Inflammatory macrophage treated with lipopolysaccharide for 4 hours (primary cell): ENCODE results near the gene OR1D5.
A peak's percentile ranks its signal among the peaks of the same experiment; 100 is the strongest.
"Not testable (repeated sequence)": the region's sequence is repeated elsewhere in the genome, so short reads cannot be mapped to it uniquely, and the experiment has no call there.

Experiments used
- DNase-seq: peaks from one replicate; pipeline ENCODE4 v3.0.0-alpha.2; 2020

OR1D5 gene, protein sequence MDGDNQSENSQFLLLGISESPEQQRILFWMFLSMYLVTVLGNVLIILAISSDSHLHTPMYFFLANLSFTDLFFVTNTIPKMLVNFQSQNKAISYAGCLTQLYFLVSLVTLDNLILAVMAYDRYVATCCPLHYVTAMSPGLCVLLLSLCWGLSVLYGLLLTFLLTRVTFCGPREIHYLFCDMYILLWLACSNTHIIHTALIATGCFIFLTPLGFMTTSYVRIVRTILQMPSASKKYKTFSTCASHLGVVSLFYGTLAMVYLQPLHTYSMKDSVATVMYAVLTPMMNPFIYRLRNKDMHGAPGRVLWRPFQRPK

DNA sequence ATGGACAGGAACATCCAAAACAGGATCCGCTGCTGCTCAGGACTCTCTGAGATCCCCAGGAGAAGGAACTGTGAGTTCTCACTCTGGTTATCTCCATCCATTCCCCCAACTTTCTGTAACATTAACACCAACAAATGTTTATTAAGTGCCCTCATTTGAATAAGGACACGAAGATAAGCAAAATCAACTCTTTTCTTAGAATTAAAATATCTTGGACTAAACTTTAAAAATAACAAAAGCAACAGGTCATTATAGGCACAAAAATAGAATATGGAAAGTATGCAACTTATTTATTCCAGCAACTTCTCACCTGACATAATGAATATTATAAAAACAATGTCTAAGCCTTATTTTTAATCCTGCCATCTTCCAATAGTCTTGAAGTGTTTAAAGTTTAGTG is at the start of gene OR1D5:
TSS of gene OR1D5 (minus strand) at position 101 of the 400 bp plus-strand sequence. CDS start at position 101, 0 bp downstream.
- not testable (repeated sequence) for DNase-seq

DNA sequence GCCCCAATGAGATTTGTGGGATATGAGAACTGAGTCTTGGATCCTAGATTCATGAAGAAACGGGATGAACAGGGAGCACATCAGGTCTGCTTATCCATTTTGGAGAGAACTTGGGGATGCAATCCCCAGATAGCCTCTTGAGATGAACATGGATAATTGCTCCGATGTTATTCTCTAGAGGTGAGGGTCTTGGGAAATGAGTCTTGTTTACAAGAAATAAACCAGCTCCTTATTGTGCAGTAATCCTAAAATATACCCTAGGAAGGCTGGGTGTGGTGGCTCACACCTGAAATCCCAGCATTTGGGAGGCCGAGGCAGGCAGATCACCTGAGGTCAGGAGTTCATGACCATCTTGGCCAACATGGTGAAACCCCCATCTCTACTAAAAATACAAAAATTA is 40.9 kb upstream of the OR1D5 start, which contains the start of gene OR1D2:
TSS of gene OR1D2 (minus strand) at position 101 of the 400 bp plus-strand sequence. CDS start 11,426 bp downstream, outside the sequence.
- DNase-seq: no peak

DNA sequence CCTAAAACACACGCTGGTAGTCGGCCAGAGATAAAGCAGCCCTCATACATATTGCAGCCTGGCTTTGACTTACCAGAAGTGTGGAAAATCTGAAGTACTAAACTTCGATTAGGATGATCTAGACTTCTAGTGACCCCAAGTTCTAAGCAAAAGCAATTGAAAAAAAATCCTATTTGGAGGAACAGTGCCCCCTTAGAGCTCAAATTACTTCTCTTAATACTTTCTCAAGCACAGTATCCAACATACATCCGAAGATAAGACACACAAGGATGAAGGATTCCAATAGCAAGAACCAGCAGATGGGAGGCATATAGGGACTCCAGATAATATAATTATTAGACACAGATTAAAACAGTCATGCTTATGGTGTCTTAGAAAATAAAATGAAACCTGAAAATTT is 10.4 kb upstream of the OR1D5 start:
- DNase-seq: not testable (repeated sequence)

DNA sequence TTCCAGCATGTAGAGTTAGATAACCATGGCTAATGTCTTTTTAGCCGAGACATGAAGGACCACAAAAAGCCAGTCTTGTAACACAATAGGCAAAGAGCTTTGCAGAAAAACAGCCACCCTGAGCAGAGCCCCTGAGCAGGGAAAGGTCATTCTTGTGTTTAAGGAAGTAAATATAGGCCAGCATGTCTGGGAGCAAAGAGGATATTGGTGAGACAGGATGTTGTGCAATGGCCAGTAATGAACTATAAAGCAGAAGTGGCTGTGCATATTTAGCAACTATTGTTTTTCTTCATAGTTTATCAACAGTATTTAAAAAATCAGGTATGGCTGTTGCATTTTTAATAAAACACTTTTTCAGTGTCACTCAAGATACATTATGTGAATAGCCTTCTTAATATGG is 1.8 kb upstream of the OR1D5 start:
- peak; percentile 73 for DNase-seq

DNA sequence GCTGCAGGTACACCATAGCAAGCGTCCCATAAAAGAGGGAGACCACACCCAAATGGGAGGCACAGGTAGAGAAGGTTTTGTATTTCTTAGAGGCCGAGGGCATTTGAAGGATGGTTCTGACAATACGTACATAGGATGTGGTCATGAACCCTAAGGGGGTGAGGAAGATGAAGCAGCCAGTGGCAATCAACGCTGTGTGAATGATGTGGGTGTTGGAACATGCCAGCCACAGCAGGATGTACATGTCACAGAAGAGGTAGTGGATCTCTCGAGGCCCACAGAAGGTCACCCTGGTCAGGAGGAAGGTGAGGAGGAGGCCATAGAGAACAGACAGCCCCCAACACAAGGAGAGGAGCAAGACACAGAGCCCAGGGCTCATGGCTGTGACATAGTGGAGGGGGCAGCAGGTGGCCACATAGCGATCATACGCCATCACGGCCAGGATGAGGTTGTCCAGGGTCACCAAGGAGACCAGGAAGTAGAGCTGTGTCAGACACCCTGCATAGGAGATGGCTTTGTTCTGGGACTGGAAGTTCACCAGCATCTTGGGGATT is 506 bp downstream of the OR1D5 start:
- not testable (repeated sequence) for DNase-seq

DNA sequence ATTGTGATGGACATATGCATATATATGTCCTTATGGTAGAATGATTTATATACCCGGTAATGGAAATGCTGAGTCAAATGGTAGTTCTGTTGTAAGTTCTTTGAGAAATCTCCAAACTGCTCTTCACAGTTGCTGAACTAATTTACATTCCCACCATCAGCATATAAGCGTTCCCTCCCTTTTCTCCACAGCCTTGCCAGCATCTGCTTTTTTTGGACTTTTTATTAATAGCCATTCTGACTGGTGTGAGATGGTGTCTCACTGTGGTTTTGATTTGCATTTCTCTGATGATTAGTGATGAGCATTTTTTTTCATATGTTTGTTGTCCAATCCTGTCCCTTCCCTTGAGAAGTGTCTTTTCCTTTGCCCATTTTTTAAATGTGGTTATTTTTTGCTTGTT is 8.5 kb downstream of the OR1D5 start:
- DNase-seq: not testable (repeated sequence)

DNA sequence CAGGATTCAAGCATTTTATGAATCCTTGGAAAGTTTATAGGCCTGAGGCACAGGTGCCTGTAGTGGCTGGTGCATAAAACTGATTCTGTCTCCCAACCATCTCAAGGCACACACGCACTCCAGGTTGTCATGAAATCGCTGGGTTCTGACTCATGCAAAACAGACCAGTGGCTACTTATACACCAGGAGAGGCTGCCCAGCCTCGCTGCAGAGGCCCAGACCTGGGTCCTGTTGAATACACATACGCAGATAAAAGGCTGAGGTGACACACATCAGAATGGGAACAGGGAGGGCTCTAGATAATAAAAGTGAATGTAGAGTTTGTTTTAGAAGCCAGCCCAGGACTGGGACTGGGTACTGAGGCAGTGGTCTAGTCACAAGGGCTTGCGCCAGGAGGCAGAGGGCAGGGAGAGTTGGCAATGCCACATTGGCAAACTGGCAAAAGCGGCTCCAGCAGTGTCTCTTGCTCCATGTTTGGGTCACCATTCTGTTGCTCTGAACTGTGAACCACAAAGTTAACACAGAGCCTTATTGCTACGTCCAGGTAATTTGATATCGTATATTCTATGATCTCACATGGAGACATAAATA is 13.6 kb downstream of the OR1D5 start:
- DNase-seq: no peak

DNA sequence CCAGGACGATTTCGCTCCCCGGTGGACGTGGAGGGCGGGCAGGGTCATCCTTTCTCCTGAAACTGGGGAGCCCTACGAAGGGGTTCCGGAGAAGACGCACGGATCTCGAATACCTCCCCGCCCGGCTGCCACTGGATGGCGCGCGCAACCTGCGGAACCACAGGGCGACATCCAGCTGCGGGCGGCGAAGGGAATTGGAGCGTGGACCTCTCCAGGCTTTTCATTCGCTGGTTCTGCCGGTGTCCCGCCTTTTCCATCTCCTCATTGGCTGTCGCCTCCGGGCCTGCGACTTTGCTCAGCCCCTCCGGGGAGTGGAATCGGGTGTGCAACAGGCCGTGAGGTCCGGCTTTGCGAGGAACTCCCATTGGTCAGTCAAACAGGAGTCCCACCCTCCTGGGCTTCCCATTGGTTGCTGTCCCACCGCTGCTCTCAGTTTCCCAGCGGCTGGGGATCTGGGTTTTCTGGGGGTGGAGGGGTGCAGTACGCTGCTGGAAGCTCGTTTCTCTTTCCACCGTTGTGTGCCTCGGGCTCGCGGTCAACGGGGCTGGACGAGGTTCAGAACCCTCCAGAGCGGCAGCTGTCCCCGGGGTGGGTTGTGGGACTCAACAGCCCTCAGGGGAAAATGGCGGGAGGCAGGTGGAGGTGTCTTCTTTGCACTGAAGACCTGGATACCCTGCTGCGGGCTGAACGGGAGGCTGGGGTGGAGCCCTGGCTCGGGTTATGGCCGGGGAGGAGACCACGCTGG is 14.5 kb downstream of the OR1D5 start:
- DNase-seq: peak; percentile 98

DNA sequence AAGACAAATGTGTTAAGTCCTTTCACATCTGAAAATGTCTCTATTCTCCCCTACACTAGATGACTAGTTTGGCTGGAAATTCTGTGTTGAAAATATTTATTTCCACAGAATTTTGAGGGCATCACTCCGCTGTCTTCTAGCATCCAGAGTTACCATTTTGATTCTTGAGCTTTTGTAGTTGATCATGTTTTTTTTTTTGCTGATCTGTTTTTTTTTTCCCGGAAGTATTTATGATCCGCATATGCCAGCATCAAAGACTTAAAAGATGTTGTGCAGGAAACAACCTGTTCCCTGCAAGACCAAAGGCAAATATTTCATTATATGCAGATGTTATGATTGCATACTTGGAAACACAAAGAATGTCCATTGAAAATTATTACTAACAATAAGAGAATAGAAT is 16.7 kb downstream of the OR1D5 start:
- DNase-seq: no peak

DNA sequence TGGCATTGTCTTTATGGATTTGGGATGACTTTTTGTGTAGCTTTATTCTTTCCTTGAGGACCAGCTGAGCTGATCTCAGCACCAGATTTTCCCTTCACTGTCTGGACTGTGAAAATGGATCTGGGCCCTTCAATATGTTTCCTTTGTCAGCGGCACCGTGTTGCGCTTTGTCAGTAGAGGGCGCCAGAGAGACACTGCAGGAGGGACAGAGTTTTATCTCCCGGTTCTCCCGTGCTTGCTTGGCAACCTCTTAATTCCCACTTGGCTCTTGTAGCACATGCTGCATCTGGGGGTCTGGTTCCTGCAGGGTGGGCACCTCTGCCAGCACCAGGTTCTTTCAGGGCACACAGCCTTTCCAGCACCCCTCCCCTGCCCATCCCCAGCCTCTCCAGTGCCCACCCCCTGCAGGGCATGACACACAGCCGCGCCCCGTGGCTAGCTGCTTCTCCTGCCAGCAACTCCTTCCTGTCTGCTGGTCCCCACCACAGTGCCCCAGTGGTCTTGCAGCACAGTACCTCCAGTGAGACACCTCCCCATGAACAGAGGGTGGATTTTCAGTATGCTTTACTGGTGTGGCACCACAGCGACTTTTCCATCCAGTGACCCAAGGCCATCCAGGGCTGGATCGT is 19.6 kb downstream of the OR1D5 start:
- DNase-seq: no peak

DNA sequence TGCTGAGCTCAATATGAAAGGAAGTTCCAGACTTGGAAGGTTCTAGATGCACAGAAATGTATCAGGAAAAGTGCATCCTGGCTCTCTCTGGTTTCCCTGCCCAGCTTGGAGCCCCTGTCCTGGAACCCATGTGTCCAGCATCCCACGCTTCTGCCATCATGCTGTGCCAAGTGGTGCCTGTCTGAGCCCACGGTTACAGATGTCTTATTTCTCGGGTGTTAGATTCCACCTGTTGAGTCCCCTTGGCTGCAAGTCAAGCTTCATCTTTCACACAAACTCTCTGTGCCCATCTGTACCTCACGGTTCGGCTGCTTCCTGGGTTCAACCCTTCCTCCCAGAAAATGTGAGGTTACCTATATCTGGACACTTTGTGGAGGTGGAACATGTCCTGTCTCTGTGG is 22.5 kb downstream of the OR1D5 start:
- no peak for DNase-seq

DNA sequence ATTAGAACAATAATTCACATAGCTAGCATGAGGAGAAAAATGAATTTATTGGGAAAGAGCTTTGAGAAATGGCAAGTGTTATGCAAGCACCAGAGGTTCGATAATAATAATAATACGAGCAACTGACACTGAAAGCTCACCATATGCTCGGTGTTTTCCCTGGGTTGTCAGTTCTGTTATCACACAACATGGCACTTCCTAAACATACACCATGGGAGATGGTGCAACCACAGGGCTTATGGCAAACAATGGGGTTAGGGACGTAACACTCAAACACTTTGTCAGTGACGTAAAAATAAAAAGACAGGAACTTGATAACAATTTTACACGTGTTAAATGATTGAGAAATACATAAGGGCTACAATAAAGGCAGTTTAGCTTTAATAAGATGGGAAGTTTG is 23.7 kb downstream of the OR1D5 start:
- DNase-seq: peak; percentile 87

DNA sequence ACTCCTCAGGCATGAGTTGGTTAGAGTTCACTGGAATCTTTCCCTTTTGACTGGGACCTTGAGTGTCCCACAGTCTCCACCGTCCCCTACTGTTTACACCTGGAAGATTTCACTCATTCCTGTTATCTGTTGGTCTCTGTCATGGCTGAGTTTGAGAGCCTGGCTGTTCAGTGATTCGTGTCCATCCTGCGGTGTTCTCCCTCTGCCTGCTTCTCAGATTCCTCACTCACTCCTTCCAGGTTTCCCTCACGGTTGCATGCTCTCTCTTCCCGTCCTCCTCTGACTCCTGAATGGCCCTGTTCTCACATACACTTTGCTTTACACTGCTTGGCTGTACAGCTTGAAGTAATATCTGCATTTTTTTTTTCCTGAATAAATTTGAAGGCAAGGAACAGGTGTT is 24.5 kb downstream of the OR1D5 start:
- DNase-seq: no peak

DNA sequence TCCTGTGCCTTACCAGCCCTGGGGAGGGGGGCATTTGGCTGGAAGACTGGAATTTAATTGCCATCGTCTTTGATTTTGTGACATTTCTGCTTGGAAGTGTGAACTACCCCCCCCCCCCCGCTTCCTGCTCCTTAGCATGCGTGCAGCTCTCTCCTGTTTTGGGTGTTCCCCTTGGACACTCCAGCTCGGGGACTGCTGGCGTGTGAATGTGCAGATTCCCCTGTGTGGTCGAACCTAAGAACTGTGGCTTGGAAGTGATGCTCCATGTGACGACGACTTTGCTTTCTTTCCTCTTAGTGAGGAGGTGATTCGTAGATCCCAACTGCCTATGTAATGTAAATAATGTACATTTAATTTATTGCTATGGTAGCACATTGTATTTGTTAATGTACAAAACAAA is 26.1 kb downstream of the OR1D5 start:
- no peak for DNase-seq

DNA sequence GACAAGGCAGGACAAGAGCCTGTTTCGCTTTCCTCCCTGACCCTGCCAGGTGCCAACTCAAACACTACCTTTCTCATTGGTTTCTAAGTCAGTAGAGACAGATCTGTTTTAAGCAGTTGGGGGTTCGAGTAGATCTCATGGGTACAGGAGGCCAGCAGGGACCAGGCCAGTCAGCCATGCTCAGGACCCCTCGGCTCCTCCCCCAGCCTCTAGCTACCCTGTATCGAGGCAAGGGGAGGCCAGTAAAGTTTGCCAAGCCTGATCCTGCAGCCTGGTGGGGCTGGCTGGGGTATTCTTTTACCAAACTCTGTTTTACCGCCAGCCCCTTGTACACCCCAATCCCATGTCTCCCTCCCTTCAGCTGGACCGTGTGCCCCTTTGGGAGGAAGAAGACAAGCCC is 26.6 kb downstream of the OR1D5 start:
- no peak for DNase-seq

DNA sequence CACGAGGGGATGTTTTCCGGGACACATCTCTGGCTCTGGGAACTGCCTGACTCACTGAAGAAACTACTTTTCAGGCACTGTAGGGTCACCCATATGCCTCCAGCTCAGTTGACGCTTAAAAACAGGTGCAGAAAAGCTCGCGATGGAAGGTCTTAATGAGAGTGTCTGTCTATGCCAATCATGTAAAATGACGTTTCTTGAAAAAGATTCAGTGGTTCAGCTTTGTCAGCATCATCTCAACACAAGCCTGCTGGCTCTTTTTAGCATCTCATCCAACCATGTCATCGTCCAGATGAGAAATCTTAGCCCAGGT is 27.5 kb downstream of the OR1D5 start:
- DNase-seq: no peak

DNA sequence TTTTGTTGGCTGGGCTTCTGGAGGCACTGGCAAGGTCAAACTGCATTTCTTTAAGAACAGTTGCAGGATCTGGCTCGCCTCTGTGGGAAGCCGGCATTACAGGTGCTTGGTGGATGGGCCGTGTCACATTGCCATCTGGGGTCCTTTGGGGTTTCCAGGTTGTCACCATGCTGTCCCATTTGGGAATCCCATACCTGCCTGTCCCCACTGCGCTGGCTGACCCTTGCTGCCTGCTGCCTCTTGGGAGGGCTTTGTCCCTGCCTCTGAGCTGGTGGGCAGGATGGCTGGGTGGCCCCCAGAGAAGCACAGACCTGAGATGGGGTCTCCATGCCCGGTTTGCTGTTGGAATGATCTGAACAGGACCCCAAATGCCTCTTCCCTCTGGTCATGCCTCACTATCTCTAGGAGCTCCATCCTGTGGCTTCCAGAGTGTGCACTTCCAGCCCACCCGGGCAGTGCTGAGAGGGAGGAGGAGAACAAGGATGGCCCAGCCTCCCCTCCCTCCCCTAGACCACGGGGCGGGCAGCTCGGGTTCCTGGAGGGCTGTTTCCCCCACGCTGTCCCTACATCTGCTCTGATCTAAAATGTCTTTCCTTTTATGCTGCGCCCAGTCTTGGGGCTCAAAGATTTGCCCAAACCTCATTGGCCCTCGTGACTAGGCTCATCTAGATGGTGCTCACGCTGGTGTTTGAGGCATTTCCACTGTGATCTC is 28.0 kb downstream of the OR1D5 start:
- DNase-seq: no peak

DNA sequence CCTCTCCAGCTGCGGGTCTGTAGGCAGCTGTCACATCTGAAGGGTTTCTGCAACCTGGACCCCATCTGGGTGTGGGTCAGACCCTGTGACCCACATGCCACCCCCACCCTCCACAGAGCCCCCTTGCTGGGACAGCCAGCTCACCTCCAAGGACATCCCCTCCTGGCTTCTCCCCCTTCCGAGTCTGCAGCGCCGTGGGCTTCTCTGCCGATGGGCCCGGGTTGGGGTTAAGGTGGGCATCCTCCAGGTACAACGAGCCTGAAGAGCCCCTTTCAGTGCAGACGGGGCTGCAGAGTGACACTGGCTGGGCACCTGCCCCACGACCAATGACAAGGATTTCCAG is 28.9 kb downstream of the OR1D5 start:
- no peak for DNase-seq

DNA sequence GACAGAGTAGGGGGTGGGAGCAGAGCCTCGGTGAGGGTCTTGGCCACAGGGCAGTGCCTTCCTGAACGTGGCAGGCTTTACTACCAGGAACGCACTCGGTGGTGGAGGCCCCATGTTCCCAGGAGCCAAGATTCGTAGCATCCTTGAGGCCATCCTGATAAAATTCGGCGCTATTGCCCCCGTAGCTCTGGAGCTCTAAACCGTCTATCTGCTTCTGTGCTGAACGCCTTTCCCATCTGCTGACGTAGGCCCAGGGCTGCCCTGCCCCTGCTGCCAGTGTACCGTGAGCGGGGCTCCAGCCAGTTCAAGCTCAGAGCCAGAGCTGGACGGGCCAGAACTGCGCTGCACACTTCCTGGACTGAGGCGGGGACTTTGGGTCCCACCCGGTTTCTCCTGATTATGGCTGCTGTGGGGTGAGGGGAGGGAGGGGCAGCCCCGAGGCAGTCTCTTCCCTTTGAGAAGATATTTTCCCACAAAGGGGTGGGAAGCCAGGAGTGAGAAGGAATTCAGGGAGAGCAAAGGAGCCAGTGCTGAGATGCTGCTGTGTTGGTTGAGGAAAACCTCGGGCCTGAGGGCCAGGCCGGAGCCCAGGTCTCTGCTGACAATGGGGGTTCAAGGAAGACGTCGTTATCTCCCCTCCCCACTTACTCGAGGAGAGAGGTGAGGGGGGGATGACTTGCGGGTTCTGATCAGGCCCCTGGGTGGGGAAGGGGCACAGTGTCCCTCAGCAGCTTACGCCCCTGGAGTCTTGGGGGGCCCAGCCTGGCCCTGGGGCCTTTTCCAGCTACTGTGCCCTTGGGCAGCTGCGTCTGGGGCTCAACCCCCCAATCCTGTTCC is 29.4 kb downstream of the OR1D5 start:
- DNase-seq: no peak

DNA sequence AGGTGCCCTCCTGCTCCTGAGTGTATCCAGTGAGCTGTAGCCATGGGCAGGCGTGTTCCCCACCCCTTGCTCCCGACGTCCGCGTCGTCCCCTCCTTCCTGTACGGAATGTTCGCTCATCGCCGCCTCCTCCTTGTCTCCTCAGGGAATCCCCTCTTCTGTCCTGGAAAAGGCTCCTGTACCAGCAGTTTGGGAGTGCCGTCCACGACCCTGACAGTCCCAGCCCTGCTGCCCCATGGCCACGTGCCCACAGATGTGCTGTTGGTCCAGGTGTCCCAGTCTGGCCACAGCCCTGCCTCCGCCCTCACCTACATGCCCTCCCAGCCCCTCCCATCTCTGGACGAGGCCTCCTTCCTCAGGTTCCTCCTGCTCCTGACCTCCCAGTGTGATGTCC is 30.2 kb downstream of the OR1D5 start:
- no peak for DNase-seq

DNA sequence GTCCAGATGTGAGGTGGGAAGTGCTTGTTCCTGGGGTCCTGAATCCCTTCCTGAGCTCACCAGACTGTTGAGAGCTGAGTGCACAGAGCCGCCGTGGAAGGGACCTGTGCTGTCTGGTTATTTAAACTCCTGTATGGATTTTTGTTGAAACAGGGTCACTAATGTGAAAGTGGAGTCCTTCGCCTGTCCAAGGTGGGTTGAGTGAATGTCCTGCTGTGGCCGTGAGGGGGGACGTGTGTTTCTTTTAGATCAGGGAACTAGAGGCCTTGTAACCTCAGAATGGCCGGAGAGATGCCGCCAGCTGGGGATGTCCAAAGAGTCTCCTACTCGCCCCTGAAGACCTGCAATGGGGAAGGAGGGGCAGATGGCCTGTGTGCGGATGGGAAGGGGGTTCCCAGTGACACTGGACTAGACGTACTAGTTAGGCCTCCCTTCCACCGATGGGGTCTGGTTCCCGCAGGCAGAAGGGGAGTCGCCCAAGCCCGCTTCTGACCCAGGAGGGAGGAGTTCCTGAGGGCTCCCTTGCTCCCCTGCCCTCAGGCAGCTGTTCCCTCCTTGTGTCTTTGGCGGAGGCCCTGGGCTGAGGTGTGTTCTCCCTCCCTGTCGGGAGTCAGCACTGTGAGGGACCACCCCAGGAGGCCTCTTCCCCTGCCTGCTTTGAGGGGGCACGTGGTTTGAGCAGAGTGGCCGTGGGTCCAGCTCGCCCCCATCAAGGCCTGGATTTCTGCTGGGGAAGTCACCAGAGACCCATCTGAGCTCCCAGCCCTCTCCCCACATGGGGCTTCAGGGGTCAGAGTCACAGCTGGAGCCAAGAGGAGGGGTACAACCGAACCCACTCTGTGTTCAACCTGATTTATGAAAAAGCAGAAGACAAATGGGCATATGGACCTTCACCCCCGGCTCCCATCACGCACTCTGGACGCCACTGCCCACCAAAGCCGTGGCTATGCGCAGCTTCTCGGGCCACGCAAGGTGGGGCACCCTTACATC is 30.9 kb downstream of the OR1D5 start:
- no peak for DNase-seq
